CD4-positive, alpha-beta T cell treated with Interleukin-6 for 4 hours (primary cell): Measurements from ENCODE around the gene ZBED6.
"Not testable (repeated sequence)": the region's sequence is repeated elsewhere in the genome, so short reads cannot be mapped to it uniquely, and the experiment has no call there.

Experiments
- DNase-seq: peaks from one replicate; pipeline ENCODE4 v3.0.0-alpha.2; 2020; ENCODE audit warnings: mixed read lengths

ZBED6 gene

GRCh38 chr1:203789966-203790365 lies 5.5 kb upstream of the ZBED6 start:
- DNase-seq, result no peak

GRCh38 chr1:203791498-203791897 lies 3.9 kb upstream of the ZBED6 start:
- DNase-seq, result no peak

- no peak for DNase-seq
These were observed 2.9 kb upstream of the ZBED6 start for GRCh38 chr1:203792486-203792885.

GRCh38 chr1:203793561-203793960 lies 1.9 kb upstream of the ZBED6 start:
- not testable (repeated sequence) for DNase-seq

GRCh38 chr1:203794764-203795440 lies 521 bp upstream of the ZBED6 start:
- DNase-seq, result no peak

GRCh38 chr1:203796236-203796605 lies 798 bp downstream of the ZBED6 start:
- peak; percentile 32 for DNase-seq

- DNase-seq, result no peak
These were observed 1.8 kb downstream of the ZBED6 start for GRCh38 chr1:203797216-203797615.

GRCh38 chr1:203797948-203798655 lies 2.7 kb downstream of the ZBED6 start:
- no peak for DNase-seq

GRCh38 chr1:203799157-203799556 lies 3.7 kb downstream of the ZBED6 start:
- no peak for DNase-seq

GRCh38 chr1:203799971-203800370 lies 4.5 kb downstream of the ZBED6 start:
- DNase-seq, result no peak

- no peak for DNase-seq
These were observed 10.3 kb downstream of the ZBED6 start for GRCh38 chr1:203805689-203806088.

GRCh38 chr1:203807196-203807595 lies 11.8 kb downstream of the ZBED6 start:
- no peak for DNase-seq

GRCh38 chr1:203813581-203814341 lies 18.3 kb downstream of the ZBED6 start:
- no peak for DNase-seq

GRCh38 chr1:203818399-203818798 lies 23.0 kb downstream of the ZBED6 start:
- no peak for DNase-seq

- no peak for DNase-seq
These were observed 27.9 kb downstream of the ZBED6 start for GRCh38 chr1:203823306-203823705.

- no peak for DNase-seq
These were observed 30.8 kb downstream of the ZBED6 start for GRCh38 chr1:203826175-203826574.

GRCh38 chr1:203828002-203828401 lies 32.6 kb downstream of the ZBED6 start:
- no peak for DNase-seq

GRCh38 chr1:203828503-203828902 lies 33.1 kb downstream of the ZBED6 start:
- DNase-seq, result no peak

- not testable (repeated sequence) for DNase-seq
These were observed 33.8 kb downstream of the ZBED6 start for GRCh38 chr1:203829247-203829646.

- no peak for DNase-seq
These were observed 40.1 kb downstream of the ZBED6 start for GRCh38 chr1:203835476-203835875.

- no peak for DNase-seq
These were observed 43.7 kb downstream of the ZBED6 start for GRCh38 chr1:203839081-203839480.

- no peak for DNase-seq
These were observed 44.9 kb downstream of the ZBED6 start for GRCh38 chr1:203840208-203840808.

GRCh38 chr1:203842559-203842876 lies 47.1 kb downstream of the ZBED6 start:
- DNase-seq, result no peak

GRCh38 chr1:203843435-203843834 lies 48.0 kb downstream of the ZBED6 start:
- no peak for DNase-seq
